C4-2B (cell line): ENCODE results near the gene COPS3.

ENCODE experiments used
- ZFX ChIP-seq: fragments of 450-650 bp; IDR thresholded peaks from 2 replicates; pipeline ENCODE4 v1.6.1; 2017
- TF ChIP-seq, protein P1 (sequence below): fragments of 450-650 bp; conservative IDR thresholded peaks from 2 replicates; pipeline ENCODE4 v1.5.1; 2017; ENCODE audit warnings: mild to moderate bottlenecking

DNA sequence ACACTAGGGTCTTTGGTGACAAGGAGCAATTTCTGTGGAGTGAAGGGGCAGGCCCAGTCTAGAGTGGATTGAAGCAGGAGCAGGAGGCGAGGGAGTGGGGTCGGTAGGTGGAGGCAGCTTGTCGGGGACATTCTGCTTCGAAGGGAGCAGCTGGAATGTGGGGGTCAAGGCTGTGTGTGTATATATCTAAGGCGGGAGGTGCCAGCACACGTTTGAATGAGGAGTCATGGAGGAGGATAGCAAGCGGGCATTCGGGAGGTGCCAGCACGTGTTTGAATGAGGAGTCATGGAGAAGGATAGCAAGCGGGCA, 39.8 kb upstream of the COPS3 start:
- TF ChIP-seq, protein P1, sequence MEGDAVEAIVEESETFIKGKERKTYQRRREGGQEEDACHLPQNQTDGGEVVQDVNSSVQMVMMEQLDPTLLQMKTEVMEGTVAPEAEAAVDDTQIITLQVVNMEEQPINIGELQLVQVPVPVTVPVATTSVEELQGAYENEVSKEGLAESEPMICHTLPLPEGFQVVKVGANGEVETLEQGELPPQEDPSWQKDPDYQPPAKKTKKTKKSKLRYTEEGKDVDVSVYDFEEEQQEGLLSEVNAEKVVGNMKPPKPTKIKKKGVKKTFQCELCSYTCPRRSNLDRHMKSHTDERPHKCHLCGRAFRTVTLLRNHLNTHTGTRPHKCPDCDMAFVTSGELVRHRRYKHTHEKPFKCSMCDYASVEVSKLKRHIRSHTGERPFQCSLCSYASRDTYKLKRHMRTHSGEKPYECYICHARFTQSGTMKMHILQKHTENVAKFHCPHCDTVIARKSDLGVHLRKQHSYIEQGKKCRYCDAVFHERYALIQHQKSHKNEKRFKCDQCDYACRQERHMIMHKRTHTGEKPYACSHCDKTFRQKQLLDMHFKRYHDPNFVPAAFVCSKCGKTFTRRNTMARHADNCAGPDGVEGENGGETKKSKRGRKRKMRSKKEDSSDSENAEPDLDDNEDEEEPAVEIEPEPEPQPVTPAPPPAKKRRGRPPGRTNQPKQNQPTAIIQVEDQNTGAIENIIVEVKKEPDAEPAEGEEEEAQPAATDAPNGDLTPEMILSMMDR = no peak
- no peak for TF ChIP-seq ZFX
